ENCODE results near the gene ZBTB5. TPM values are rescaled to one million over a fixed set of nuclear protein-coding genes. Genes with fewer than 3 reads are reported as not detected.

Gene ZBTB5
- total and polyA plus RNA-seq, 2 of the 13 experiments (the other 11 are each of a cell fraction or from before 2014, with no cell fraction given): 12.5 to 20.5 TPM

GRCh38 chr9:37422289-37423104 lies 42.8 kb downstream of the ZBTB5 start, which contains the start of gene GRHPR (continued):
- TF ChIP-seq CBX2 (IDR thresholded peaks at IDR 0.05; ENCODE audit: low read depth, low read length) (no peak), CBX2 (CRISPR knock-in tag; IDR thresholded peaks at IDR 0.05; ENCODE audit: low read depth) (no peak), ZNF556 (CRISPR knock-in tag; IDR thresholded peaks at IDR 0.05; ENCODE audit: borderline replicate concordance) (peak; percentile 79; the same call in 1 of the 2 replicates), ATF7-NPFF (CRISPR knock-in tag; IDR thresholded peaks at IDR 0.05; ENCODE audit: low read depth) (no peak), AKNA (CRISPR knock-in tag; IDR thresholded peaks at IDR 0.05; ENCODE audit: borderline replicate concordance) (peak; percentile 71; the same call in 1 of the 2 replicates), CAMTA2 (CRISPR knock-in tag; IDR thresholded peaks at IDR 0.05; ENCODE audit: borderline replicate concordance) (peak; percentile 50; the same call in 1 of the 2 replicates), ZNF691 (CRISPR knock-in tag; IDR thresholded peaks at IDR 0.05; ENCODE audit: borderline replicate concordance, low read depth) (peak; percentile 85; the same call in 1 of the 2 replicates), MAX (IDR thresholded peaks at IDR 0.05) (peak; percentile 91), ZNF12 (CRISPR knock-in tag; IDR thresholded peaks at IDR 0.05) (0 out of 2 replicates have a peak, but pooled peaks have one; percentile 3), HMG20A (CRISPR knock-in tag; IDR thresholded peaks at IDR 0.05; ENCODE audit: borderline replicate concordance) (0 out of 2 replicates have a peak, but pooled peaks have one; percentile 30), SRSF1 (optimal IDR thresholded peaks at IDR 0.05; ENCODE audit: low read depth, low read length) (peak; percentile 42), ZNF432 (CRISPR knock-in tag; IDR thresholded peaks at IDR 0.05; ENCODE audit: borderline replicate concordance) (no peak), NFE2L1 (CRISPR knock-in tag; IDR thresholded peaks at IDR 0.05; ENCODE audit: borderline replicate concordance) (no peak), PLRG1 (conservative IDR thresholded peaks at IDR 0.05) (no peak), MAF1 (CRISPR knock-in tag; IDR thresholded peaks at IDR 0.05; ENCODE audit: borderline replicate concordance) (0 out of 2 replicates have a peak, but pooled peaks have one; percentile 47), ERF (CRISPR knock-in tag; IDR thresholded peaks at IDR 0.05) (peak; percentile 77), KDM5B (CRISPR knock-in tag; IDR thresholded peaks at IDR 0.05; ENCODE audit: borderline replicate concordance) (peak; percentile 87; the same call in 1 of the 2 replicates), ZHX1 (CRISPR knock-in tag; IDR thresholded peaks at IDR 0.05; ENCODE audit: low read depth) (no peak), ZNF510 (CRISPR knock-in tag; IDR thresholded peaks at IDR 0.05; ENCODE audit: low read depth) (peak; percentile 83), ZKSCAN8 (CRISPR knock-in tag; IDR thresholded peaks at IDR 0.05; ENCODE audit: borderline replicate concordance) (peak; percentile 12; the same call in 1 of the 2 replicates), ATAD3A (CRISPR knock-in tag; IDR thresholded peaks at IDR 0.05) (0 out of 2 replicates have a peak, but pooled peaks have one; percentile 43)

Measured in HepG2 (cell line).